IMR-90 (cell line): ENCODE data around the gene XIAP. TPM values are rescaled to one million over a fixed set of nuclear protein-coding genes. Genes with fewer than 3 reads are reported as not detected.
A peak's percentile ranks its signal among the peaks of the same experiment; 100 is the strongest.

ENCODE experiments used
- ATAC-seq: fragments of 200-7000 bp; cut with Tn5 transposase; 2 replicates; pipeline ENCODE4 v1.9.1; 2020; ENCODE audit warnings: low read depth, mild to moderate bottlenecking, moderate library complexity
- BruUV-seq: library from RNA; stranded (reverse); fragments of 400-500 nt; replicated peaks from 2 replicates; lab custom pipeline; 2021; lab: Mats Ljungman, UMichigan
- CTCF ChIA-PET: fragments of 300-600 bp; formaldehyde crosslinking; extraction: SDS; loops from one replicate; lab custom pipeline; 2021; ENCODE audit warnings: antibody characterized with exemption; lab: Yijun Ruan, JAX
- POLR2A ChIA-PET: fragments of 300-600 bp; sonication (Branson Sonifier 250); formaldehyde crosslinking; loops from one replicate; lab custom pipeline; 2022; ENCODE audit warnings: antibody characterized with exemption; ENCODE audit not compliant: unreplicated experiment; lab: Charles Lee
- DNase-seq: peaks from one replicate; pipeline ENCODE4 v3.0.0; 2013
- H2AFZ ChIP-seq: replicated peaks from 2 replicates; pipeline ENCODE3; 2013; ENCODE audit warnings: low read length, mild to moderate bottlenecking; ENCODE audit not compliant: poor library complexity
- H2AK5ac ChIP-seq: 2 replicates; pipeline ENCODE4 v1.6.1; 2013; ENCODE audit warnings: low read depth, low read length, inconsistent platforms
- H2AK9ac ChIP-seq: replicated peaks from 2 replicates; pipeline ENCODE3; 2013; ENCODE audit warnings: mild to moderate bottlenecking, low read depth, low read length, moderate library complexity; ENCODE audit not compliant: poor library complexity
- H2BK120ac ChIP-seq: 2 replicates; pipeline ENCODE4 v1.6.1; 2013; ENCODE audit warnings: low read depth, low read length, inconsistent platforms
- H2BK15ac ChIP-seq: 3 replicates; pipeline ENCODE4 v1.6.1; 2013; ENCODE audit warnings: low read depth, low read length, inconsistent platforms
- H2BK20ac ChIP-seq: 2 replicates; pipeline ENCODE4 v1.6.1; 2013; ENCODE audit warnings: low read depth, mild to moderate bottlenecking, inconsistent platforms, low read length, moderate library complexity
- H2BK5ac ChIP-seq: 2 replicates; pipeline ENCODE4 v1.6.1; 2013; ENCODE audit warnings: mild to moderate bottlenecking, low read depth, low read length, inconsistent platforms; ENCODE audit not compliant: poor library complexity, severe bottlenecking
- H3K14ac ChIP-seq: replicated peaks from 2 replicates; pipeline ENCODE4 v1.6.1; 2013; ENCODE audit warnings: low read depth, low read length, inconsistent platforms
- H3K18ac ChIP-seq: 2 replicates; pipeline ENCODE4 v1.6.1; 2013; ENCODE audit warnings: low read depth, low read length, control low read depth
- H3K23ac ChIP-seq: 2 replicates; pipeline ENCODE4 v1.6.1; 2013; ENCODE audit warnings: low read depth, low read length, inconsistent platforms
- H3K27ac ChIP-seq: 2 replicates; pipeline ENCODE4 v1.5.1; 2013; ENCODE audit warnings: mild to moderate bottlenecking, control low read depth, low read length; ENCODE audit not compliant: insufficient read depth
- H3K27me3 ChIP-seq: 2 replicates; pipeline ENCODE4 v1.6.1; 2013; ENCODE audit warnings: low read length; ENCODE audit not compliant: control insufficient read depth, insufficient read depth
- H3K36me3 ChIP-seq: 2 replicates; pipeline ENCODE4 v1.6.1; 2013; ENCODE audit warnings: low read length, mixed read lengths; ENCODE audit not compliant: control insufficient read depth, insufficient read depth
- H3K4ac ChIP-seq: 2 replicates; pipeline ENCODE4 v1.6.1; 2013; ENCODE audit warnings: low read depth, low read length, inconsistent platforms
- H3K4me1 ChIP-seq: 2 replicates; pipeline ENCODE4 v1.6.1; 2013; ENCODE audit warnings: low read length, mixed read lengths; ENCODE audit not compliant: control insufficient read depth, insufficient read depth
- H3K4me2 ChIP-seq: 2 replicates; pipeline ENCODE4 v1.6.1; 2013; ENCODE audit warnings: low read depth, mild to moderate bottlenecking, control low read depth, low read length, moderate library complexity
- H3K4me3 ChIP-seq: 2 replicates; pipeline ENCODE4 v1.5.1; 2013; ENCODE audit warnings: low read depth, mild to moderate bottlenecking, control low read depth, low read length, moderate library complexity; ENCODE audit not compliant: insufficient read depth
- H3K56ac ChIP-seq: 2 replicates; pipeline ENCODE4 v1.6.1; 2013; ENCODE audit warnings: low read length, inconsistent platforms; ENCODE audit not compliant: insufficient read depth; ENCODE audit errors: extremely low read depth
- H3K79me1 ChIP-seq, 2 experiments: 2 replicates each; pipeline ENCODE4 v1.6.1; 2013; ENCODE audit warnings: low read length in 2 of 2, inconsistent platforms in 1 of 2, low read depth in 1 of 2
- H3K9ac ChIP-seq: 2 replicates; pipeline ENCODE4 v1.6.1; 2013; ENCODE audit warnings: low read depth, low read length, control low read depth
- H3K9me1 ChIP-seq: 2 replicates; pipeline ENCODE4 v1.6.1; 2013; ENCODE audit warnings: low read length, inconsistent platforms; ENCODE audit not compliant: insufficient read depth
- H3K9me3 ChIP-seq: 2 replicates; pipeline ENCODE4 v1.6.1; 2013; ENCODE audit warnings: low read length; ENCODE audit not compliant: control insufficient read depth, insufficient read depth
- H4K20me1 ChIP-seq: 2 replicates; pipeline ENCODE4 v1.6.1; 2013; ENCODE audit warnings: low read length, inconsistent platforms; ENCODE audit not compliant: insufficient read depth
- H4K5ac ChIP-seq: 2 replicates; pipeline ENCODE4 v1.6.1; 2013; ENCODE audit warnings: mild to moderate bottlenecking, low read depth, low read length, control low read depth
- H4K8ac ChIP-seq, 2 experiments: 2 replicates each; pipeline ENCODE4 v1.6.1; 2013; ENCODE audit warnings: low read depth in 2 of 2, low read length in 2 of 2, control low read depth in 1 of 2, inconsistent platforms in 1 of 2
- H4K91ac ChIP-seq: 2 replicates; pipeline ENCODE4 v1.6.1; 2013; ENCODE audit warnings: low read depth, low read length, inconsistent platforms; ENCODE audit not compliant: insufficient read depth
- FOS ChIP-seq: fragments of 150-350 bp; IDR thresholded peaks from 2 replicates; pipeline ENCODE4 v1.6.1; 2016; ENCODE audit warnings: low read depth, low read length
- MXI1 ChIP-seq: IDR thresholded peaks from 2 replicates; pipeline ENCODE4 v1.6.1; 2012; ENCODE audit warnings: low read depth, mild to moderate bottlenecking, low read length, moderate library complexity, borderline replicate concordance
- RCOR1 ChIP-seq: IDR thresholded peaks from 2 replicates; pipeline ENCODE4 v1.6.1; 2012; ENCODE audit warnings: mild to moderate bottlenecking, low read length, improper control_type of control experiment; ENCODE audit not compliant: insufficient replicate concordance
- USF2 ChIP-seq: fragments of 150-350 bp; IDR thresholded peaks from 2 replicates; pipeline ENCODE4 v1.6.1; 2017; ENCODE audit warnings: mild to moderate bottlenecking, antibody characterized with exemption, low read length, low read depth
- WGBS, 2 experiments: methylation state at CpG; one replicate each; pipeline versions ENCODE4 v1.1.5 to v1.1.7; 2013; ENCODE audit warnings: missing lambda C conversion rate in 2 of 2; ENCODE audit not compliant: insufficient read length in 1 of 2; ENCODE audit errors: extremely low coverage in 2 of 2; 5-methylcytosine and 5-hydroxymethylcytosine counted together
- dilution Hi-C: fragments of 300-500 bp; cut with HindIII; formaldehyde crosslinking; loops from one replicate; pipeline ENCODE4 v1.14.3; 2018; ENCODE audit warnings: low sequenced_read_pairs; ENCODE audit not compliant: unreplicated experiment
- in situ Hi-C: fragments of 300-500 bp; cut with MboI; formaldehyde crosslinking; loops from 3 replicates; pipeline ENCODE4 v1.14.3; 2019; ENCODE audit warnings: low sequenced_read_pairs, inconsistent platforms, mixed read lengths
- intact Hi-C: fragments of 100-400 bp; cut with micrococcal nuclease; formaldehyde crosslinking; loops from 2 replicates; pipeline ENCODE4 v1.10.0; 2022
- polyA plus RNA-seq, 3 experiments: library from polyadenylated mRNA; depleted of rRNA; stranded (reverse); fragments of >200 nt; gene quantifications; 2 replicates each; pipeline ENCODE4 v1.2.3, GENCODE V29; 2012; ENCODE audit warnings: low replicate concordance in 1 of 3
- total RNA-seq: library from RNA; depleted of rRNA; stranded (reverse); fragments of >200 nt; gene quantifications from 2 replicates; pipeline ENCODE4 v1.2.3, GENCODE V29; 2012
- TF ChIP-seq, protein P1 (sequence below): conservative IDR thresholded peaks from 2 replicates; pipeline ENCODE4 v1.5.1; 2012; ENCODE audit warnings: mild to moderate bottlenecking, low read depth, low read length, improper control_type of control experiment

XIAP gene
- total and polyA plus RNA-seq, 2 of the 4 experiments (the other 2 are of a cell fraction): 8.1 to 17.4 TPM

DNA sequence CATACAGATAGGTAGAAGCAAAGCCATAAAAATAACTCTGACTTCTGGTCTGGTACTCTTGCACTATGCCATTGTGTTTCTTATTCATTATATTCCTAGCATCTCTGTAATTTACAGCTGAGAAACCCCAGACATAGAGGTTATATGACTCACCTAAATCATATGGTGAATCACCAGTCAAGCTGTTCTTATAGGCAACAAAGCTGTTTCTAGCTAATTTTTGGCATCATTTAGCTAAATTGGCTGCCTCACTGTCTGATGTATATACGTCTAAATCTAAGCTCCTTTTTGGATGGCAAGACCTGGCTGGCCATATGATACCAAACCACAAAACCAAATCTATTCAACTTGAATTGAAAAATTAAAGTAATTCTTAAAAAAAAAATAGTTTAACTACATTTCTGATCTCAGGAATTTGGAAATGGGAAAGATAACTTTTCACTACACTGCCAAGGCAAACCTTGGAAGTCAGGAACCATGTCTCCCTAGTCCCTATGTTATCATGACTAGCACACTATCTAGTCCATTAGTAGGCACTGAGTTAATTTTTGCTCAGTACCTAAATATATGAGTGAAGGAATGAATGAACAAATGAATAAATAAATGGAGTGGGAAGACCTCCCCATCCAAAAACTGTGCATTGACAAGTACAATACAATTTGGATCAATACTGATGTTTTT is 60.4 kb downstream of the XIAP start:
- H3K4ac ChIP-seq: no peak overlapping the region
- ATAC-seq: peak; percentile 81
- no peak overlapping the region for H2AK9ac ChIP-seq
- H3K9me1 ChIP-seq: no peaks in the 10 kb centered on the region
- intact Hi-C loops: no loop called here
- TF ChIP-seq MXI1 (no peak), USF2 (no peak), FOS (peak; percentile 87), RCOR1 (no peak)
- TF ChIP-seq, protein P1, sequence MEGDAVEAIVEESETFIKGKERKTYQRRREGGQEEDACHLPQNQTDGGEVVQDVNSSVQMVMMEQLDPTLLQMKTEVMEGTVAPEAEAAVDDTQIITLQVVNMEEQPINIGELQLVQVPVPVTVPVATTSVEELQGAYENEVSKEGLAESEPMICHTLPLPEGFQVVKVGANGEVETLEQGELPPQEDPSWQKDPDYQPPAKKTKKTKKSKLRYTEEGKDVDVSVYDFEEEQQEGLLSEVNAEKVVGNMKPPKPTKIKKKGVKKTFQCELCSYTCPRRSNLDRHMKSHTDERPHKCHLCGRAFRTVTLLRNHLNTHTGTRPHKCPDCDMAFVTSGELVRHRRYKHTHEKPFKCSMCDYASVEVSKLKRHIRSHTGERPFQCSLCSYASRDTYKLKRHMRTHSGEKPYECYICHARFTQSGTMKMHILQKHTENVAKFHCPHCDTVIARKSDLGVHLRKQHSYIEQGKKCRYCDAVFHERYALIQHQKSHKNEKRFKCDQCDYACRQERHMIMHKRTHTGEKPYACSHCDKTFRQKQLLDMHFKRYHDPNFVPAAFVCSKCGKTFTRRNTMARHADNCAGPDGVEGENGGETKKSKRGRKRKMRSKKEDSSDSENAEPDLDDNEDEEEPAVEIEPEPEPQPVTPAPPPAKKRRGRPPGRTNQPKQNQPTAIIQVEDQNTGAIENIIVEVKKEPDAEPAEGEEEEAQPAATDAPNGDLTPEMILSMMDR: no peak
- no peaks in the 10 kb centered on the region for H4K20me1 ChIP-seq
- H3K23ac ChIP-seq: no peak overlapping the region
- no peak overlapping the region for H2AK5ac ChIP-seq
- no peaks in the 10 kb centered on the region for H3K79me1 ChIP-seq
- H3K27me3 ChIP-seq: no peaks in the 10 kb centered on the region
- no peak overlapping the region for H4K8ac ChIP-seq
- no peaks in the 10 kb centered on the region for H3K36me3 ChIP-seq
- ChIA-PET CTCF (no interaction called here), POLR2A (no interaction called here)
- no peak overlapping the region for H3K4me3 ChIP-seq
- H2BK20ac ChIP-seq: no peak overlapping the region
- BruUV-seq: no TSS peak
- in situ Hi-C loops: no loop called here
- no peak overlapping the region for H3K9ac ChIP-seq
- H2AFZ ChIP-seq: no peak overlapping the region
- no peak overlapping the region for H3K14ac ChIP-seq
- H4K5ac ChIP-seq: no peak overlapping the region
- no peak overlapping the region for H2BK15ac ChIP-seq
- peak; percentile 84 for DNase-seq
- H2BK5ac ChIP-seq: no peak overlapping the region
- H3K18ac ChIP-seq: no peak overlapping the region; the same call in 1 of the 2 replicates
- dilution Hi-C loops: no loop called here
- no peaks in the 10 kb centered on the region for H3K4me1 ChIP-seq
- no peak overlapping the region for H3K56ac ChIP-seq
- no peak overlapping the region for H3K4me2 ChIP-seq
- WGBS, 2 experiments: no CpG with 5 or more reads among the region's 1 CpG
- no peak overlapping the region for H2BK120ac ChIP-seq
- no peak overlapping the region for H4K91ac ChIP-seq
- no peaks in the 10 kb centered on the region for H3K9me3 ChIP-seq
- no peak overlapping the region for H3K27ac ChIP-seq
